Activated gamma-delta T cell (primary cell): ENCODE measurements around the gene SPX.

ENCODE experiments used
- DNase-seq: peaks from one replicate; lab custom pipeline; 2025; lab: John Stamatoyannopoulos, UW

SPX gene

DNA sequence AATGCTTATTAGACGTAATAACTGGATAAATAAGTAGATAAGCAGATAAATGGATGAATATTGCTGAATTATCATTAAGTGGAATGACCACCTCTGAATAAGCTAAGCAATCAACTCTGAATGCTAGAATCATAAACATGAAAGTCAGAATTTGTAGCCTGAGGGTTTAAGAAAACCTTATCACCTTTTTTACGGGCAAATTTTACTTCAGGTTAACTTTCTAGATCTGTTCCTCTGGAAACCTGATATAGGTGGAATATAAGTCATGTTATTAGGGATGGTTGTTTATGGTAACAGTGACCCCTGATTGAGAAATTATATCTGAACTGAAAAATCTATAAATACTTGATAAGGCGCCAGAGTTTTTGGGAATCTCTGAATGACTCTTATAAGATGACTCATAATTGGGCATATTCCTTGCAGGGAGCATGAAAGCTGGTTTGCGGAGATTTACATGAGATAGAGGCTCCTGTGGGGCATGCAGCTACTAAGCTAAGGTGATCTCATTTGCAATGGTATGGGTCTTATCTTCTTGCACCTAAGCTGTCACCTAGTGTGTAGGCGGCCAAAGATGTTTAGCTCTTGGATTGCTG is 12.1 kb downstream of the SPX start:
- DNase-seq = no peak

DNA sequence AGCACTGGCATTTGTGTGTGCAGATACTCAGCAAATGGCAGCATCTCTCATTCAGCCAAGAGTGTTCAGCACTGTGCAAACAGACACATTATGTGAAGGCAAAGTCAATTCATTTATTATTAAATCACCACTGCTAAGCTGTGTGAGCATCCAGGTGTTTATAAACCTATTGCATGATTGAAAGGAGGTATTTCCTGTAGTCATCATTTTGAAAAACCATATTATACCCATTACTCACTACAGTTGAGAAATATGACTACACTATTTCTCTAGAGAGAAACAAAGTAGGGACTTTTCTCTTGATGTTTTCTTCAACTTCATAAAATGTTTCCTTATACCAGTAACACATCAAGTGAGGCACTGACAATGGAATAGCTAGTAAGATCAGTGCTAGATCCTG is 13.7 kb downstream of the SPX start:
- no peak for DNase-seq

DNA sequence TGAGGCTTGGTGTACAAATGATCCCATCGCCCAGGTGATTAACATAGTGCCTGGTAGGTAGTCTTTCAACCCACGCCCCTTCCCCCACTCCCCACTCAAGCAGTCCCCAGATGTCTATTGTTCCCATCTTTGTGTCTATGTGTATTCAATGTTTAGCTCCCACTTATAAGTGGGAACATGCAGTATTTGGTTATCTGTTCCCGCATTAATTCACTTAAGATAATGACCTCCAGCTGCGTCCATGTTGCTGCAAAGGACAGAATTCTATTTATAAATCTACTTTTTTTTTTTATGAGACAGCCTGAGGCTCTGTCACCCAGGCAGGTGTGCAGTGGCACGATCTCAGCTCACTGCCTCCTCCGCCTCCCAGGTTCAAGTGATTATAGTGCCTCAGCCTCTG is 15.7 kb downstream of the SPX start:
- DNase-seq = no peak

DNA sequence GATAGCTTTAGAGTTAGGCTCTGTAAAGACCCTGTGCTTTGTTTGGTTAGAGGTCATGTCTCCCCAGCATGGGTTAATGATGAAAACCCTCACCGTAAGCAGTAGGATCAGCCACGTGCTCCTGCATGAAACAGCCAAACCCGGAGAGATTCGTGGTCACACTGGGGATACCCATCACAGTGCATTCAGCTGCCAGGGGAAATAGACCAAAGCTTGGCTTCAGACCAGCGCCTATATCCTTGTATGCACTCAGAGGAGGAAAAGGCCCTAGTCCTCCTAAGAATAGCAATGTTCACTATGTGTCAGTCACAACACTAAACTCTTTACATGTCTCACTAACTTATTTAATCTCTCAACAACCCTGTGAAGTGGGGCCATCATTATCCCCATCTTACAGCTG is 16.3 kb downstream of the SPX start:
- DNase-seq = no peak

DNA sequence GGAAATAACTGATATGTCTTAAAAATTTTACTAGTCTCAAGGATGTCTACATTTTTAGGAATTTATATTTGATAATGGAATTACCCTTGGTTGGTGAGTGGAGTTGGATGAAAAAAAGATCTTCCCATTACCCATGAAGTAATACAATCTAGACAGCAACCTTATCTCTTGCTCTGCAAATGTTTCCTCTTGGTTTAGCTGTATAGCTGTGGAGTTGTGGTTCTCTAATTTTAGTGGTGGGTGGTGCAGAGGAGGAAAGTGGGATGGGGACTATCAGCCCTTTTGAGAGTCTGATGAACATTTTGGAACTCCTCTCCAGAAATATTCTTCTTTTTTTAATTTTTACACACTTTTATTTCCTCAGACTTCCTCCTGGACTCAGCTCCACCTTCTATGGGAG is 17.1 kb downstream of the SPX start:
- no peak for DNase-seq

DNA sequence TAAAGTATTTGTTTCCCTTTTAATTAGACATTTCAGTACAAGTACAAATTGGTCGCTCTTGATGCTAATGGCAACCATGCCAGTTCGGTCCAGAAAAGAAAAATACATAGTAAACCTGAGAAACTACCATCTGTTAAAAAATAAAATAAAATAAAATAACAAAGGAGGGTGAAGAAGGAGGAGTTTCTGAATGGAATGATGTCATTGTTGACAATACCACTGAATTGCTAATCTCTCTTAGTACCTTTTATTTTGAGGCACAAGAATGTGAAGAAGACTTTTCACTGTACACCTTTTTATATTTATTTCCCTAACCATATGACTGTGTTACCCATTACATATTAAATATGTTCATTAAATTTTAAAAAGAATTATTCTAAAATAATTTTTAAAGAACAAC is 19.5 kb downstream of the SPX start:
- no peak for DNase-seq

DNA sequence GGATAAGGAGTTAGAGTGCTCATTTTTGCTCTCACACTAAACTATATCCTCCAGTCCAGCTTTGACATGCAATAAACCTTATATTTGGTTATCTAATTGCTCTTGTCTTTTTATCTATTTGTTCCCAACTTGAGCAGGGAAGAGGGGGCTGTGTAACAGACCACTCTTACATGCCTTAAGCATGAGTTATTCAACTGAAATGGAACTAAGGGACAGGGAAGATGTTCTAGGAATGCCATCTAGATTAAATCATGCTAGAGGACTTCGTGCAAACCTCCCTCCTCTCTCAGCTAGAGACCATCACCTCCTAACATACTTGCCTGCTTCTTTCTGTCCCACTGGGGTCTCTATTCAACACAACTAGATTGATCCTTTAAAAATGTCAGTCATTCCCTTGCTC is 20.6 kb downstream of the SPX start:
- DNase-seq = no peak

DNA sequence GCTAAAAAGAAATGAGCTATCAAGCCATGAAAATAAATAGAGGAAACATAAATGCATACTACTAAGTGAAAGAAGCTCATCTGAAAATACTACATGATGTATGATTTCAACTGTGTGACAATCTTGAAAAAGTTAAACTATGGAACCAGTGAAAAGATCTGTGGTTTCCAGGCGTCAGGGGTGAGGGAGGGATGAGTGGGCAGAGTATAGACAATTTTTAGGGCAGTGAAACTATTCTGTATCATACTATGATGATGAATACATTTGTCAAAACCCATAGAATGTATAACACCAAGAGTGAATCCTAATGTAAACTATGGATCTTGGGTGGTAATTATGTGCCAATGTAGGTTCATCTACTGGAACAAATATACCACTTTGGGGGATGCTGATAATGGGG is 21.3 kb downstream of the SPX start:
- DNase-seq = no peak

DNA sequence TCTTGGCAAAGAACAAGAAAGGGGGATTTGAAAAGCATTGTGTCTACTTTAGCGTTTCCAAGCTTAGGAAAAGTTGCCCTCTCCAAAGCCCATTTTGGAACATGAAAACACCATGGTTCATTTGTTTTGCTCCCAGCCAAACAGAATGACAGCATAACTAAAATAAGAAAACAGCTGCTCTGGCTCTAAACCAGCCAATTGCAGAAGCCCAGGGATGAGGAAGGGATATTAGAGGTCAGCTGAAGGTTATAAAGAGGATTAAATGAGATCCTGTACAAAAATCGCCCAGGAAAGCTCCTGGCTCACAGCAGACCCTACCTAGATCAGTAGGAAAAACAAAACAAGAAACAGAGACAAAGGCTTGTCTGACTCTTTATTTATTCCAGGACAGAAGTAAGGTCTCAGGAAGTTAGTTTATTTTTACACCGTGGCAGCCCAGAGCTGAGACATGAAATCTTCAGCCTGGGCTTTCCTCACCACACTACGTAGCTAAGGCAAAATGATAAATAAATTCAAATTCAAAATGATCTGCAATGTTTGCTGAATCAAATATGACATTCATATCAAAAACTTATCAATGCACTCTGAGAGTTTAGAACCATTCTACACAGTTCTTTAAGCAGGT is 25.9 kb downstream of the SPX start:
- no peak for DNase-seq

DNA sequence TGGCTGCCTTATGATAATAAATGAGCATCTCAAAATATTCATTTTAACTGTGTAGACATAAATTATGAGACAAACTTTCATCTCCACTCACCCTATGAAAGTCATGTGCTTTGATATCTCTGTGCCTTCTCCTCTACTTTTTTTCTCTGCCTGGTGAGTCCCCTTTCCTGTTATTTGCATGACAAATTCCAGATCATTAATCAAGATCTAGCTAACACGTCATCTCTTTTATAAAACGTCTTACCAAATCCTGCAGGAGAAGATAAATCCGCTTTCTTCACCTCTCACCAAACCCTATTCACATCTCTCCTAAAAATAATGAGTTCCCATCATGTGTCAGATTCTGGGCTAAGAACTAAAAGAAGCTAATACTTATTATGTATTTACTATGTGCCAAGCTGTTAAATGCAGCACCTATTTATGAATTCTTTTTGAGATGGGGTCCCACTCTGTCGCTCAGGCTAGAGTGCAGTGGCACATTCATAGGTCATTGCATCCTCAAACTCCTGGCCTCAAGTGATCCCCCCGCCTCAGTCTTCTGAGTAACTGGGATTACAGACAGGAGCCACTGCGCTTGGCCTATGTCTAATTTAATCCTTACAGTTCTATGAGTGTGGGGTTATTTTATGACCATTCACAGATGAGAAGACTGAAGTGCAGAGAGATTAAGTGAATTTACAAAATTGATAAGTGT is 26.7 kb downstream of the SPX start:
- no peak for DNase-seq

DNA sequence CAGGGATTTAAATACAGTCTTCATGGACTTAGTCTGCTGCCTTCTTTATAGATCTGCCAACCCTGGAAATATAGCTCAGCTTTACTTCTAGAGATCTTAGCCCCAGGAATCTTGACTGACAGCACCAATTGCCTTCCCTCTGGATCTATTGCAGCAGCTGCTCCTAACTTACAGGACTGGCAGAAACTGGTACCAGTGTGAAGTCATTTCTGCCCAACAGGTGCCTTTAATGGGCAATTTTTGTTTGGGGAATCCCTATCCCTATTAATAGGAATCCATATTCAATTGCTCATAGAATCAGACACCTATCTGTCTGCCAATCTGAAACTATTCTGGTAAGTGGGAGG is 27.2 kb downstream of the SPX start:
- DNase-seq = no peak

DNA sequence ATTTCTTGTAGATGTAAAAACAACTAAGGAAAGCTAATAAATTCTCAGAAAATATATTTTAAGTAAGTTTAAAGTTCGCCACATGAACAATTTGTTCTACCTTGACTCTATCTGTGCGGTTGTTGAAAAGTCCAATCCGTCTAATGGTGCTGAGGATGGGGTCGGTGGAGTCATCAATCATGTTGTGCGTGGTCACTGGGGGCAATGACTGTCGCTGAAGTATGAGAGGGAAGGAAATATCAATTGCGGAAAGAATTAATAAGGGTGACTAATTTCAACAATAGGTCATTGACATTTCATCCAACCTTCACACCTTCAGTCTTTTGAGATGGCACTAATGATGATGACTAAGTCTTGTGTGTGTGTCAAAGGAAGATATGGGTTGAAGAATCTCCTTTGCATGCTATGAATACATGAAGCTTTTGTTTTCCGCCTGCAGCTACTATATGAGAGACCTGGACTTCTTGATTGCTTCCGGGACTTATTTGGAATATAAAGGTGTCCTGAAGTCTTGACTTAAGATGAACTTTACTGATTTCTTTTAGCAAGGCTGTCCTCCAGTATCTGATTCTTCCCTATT is 32.1 kb downstream of the SPX start:
- DNase-seq = no peak

DNA sequence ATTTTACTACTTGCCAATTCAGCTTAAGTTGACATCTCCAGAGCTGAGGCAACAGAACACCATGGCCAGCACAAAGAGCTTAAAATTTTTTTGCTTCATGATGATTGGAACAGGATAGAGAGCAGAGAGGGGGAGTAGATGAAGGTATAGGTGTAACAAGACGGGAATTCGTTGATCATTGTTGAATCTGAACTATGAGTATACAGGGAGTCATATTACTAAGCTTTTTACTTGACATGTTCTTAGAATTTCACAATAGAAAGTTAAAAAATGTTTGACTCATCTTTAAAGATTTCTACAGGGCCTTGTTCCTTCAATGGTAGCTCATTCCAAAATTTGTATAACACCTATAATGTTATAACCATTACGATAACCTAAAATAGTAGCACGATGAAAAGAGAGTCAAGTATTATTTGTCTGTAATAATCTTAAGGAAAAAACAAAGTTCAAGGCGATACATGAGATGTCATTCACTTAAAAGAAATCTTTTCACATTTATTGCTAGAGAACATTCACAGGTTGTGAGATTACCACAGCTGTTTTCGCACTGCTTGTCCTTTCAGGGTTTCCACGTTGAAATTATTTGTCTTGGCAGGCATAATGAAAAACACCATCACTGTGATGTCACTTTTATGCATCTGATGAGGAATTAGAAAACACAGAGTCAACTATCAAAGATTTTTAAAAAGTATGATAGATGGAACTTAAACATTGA is 33.9 kb downstream of the SPX start:
- no peak for DNase-seq

DNA sequence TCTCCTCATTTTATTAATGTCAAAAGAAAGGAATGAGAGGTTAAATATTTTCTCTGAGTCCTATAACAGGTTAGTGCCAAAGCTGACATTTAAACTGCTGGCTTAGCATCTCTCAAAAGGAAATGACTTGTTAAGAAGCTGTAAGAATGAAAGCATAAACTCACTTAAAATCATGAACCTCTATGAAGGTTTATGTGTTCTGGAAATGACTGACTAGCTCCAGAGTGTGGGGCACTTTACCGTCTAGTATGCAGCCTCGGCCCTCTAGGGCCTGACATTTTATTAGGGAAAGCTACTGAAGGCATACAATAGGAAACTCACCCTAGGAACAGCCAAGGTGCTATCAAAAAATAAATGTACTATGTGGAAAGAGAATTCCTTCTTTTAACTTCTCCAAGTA is 35.1 kb downstream of the SPX start:
- no peak for DNase-seq

DNA sequence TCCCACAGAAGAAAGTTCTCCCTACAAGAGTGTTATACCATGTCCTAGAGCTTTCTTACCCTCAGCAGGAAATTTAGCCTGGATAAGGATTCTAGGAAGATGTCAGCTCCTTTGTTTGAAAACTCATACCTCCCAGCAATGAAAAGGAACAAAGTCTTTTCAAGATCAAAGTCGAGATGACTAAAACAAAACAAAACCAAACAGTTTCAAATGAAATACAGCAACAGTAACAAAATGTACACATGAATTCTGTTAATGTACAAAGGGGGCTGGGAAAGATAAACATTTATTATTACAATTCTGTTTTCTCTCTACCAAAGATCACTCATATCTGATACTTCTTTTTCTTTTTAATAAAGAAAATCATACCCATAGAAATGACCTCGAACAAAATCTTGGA is 36.8 kb downstream of the SPX start:
- no peak for DNase-seq

DNA sequence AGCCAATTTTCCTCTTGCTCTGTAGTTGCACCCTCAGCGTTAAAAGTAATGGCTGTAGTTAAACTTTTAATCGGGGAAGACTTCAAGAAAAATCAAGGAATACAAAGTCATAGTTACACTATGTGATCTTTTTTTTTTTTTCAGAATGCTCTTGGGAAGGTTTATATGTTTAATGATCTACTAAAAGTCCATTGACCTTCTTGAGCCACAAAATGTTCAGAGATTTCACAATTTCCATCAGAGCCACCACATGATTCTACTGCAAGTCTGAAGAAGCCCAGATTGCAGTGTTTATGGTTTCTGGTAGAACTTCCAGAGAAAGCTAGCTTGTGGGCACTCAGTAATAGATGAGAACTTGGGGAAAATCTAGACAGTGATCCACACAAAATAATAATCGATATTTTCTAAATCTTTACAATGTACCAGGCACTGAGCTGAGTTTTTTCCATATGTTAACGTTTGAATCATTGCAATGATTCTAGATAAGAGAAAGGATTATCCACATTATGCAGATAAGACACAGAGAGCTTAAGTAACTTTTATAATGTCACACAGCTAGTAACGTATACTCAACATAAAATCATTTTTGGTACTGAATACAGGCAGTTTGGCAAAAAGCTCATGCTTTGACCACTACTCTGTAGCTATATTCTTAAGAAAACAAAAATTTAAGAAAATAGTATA is 40.3 kb downstream of the SPX start:
- no peak for DNase-seq

DNA sequence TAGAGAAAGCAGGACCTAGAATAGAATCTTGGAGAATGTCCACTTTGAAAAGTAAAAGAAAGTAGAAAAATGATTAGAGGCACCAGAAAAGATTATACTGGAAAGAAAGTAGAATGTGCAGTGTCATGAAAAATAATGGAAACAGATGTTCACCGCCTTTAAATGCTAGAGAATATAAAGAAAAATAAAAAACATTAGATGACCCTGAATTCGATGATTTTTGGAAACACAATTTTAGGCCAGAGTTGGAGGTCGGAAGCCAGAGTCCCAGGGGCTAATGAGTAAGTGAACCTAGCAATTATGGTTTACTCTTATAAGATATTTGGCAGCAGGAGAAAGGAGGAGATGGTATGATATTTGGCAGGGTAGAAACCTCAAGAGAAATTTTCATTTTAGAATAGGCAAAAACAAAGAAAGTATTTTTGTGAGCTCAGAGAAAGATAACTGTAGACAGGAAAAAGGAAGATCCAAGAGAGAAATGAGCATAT is 40.9 kb downstream of the SPX start:
- DNase-seq = no peak

DNA sequence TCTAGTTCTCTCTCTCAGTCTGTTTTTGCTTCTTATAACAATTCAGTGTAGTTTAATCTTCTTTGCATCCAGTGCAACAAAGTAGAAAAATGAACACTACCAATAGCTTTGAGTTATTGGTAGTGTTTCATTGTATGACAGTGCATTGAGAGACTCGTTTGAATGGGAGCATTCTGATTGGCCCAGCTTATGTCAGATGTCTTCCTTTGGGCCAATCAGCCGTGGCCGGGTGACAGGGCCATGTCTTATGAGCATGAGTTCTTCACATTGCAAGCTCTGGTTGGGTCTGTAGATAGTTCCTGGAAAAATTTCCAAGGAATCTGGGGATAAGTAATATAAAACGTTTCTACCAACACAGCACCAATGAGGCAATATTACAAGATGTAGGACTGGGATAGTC is 42.0 kb downstream of the SPX start:
- DNase-seq = no peak

DNA sequence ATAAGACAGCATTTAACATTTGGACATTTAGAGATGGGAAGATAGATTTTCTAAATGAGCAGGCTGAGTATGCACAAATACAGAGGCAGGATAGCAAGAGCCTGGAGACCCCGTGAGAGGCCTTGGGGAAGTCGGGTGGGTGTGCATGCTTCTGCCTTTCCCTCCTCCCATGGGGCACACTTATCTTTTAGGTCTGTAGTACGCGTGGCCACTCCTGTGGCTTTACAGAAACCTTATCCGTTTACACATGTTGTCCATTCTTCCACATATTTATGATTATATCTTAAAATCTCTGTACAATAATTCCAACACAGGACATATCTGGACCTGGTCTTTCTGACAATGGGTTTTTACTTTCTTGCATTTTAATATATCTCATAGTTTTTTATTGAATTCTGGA is 45.0 kb downstream of the SPX start:
- DNase-seq = no peak

DNA sequence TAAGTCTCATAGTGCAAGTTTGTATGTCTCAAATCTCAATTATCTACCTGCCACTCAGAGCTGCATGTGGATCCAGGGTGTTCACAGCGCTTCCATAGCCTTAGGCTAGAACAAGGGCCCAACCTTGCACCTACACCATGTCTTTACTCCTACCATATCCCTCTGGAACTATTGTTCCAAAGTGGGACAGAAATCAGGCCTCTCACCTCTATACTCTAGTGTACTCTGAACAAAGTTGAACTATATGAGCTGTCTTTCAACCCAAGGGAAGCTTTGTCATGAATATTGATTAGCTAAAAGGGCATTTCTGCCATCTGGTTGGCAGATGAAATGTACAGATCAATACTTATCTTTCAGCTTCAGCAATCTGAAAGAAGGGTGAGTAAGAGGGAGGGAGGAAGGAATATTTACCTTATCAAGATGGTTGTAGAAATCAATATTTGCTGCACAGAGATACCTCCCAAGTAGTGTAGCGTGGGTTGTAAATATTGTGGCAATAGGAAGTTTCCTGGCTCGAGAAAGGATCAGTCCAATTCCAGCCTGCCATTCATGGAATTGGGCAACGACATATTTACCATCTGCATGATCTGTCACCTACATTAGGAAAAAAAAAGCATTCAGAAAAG is 47.8 kb downstream of the SPX start:
- DNase-seq = no peak

DNA sequence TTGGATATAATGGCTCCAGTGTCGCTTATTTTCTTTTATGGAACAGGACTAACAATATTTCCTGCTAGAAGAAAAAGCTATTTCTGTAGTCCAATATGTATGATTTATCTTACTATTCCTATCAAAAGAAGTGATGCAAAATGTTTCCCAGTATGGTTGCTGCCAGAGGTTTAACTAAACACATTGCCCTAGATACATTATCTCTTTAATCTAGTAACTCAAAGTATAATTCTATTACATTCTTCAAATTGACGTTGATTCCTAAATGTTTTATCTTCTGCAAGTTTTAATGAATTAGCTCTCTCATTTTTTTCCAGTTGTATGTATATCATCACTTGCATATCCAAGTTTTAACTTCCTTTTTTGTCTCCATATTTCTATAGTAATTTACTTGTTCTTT is 50.3 kb downstream of the SPX start:
- no peak for DNase-seq

DNA sequence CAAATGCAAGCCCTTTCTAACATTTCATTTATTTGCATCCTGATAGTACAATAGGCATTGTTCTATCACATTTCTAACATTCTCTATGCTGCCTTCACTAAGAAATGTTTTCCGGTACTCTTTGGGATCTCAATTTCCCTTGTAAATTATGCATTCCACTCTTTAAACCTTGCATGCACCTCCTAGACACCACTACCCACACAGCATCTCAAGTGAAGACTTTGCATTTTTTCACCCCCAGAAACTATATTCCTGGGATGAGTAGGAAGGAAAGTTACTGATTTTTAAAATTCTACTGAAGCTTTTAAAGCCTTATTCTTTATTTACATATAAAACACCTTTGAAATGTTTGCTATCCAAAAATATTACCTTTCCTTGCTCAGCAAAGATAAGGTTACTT is 51.4 kb downstream of the SPX start:
- DNase-seq = no peak
